Gastrocnemius medialis (tissue), 4 donors: ENCODE results near the gene GALNT17. TPM values are rescaled to one million over a fixed set of nuclear protein-coding genes. Genes with fewer than 3 reads are reported as not detected.

Experiments used
- ATAC-seq, 2 donors: fragments of 150-250 bp; one replicate each; pipeline ENCODE4 v1.9.1; 2016
- DNase-seq, 2 donors: peaks; one replicate each; pipeline ENCODE4 v3.0.0-alpha.2; 2019
- H3K27ac ChIP-seq, 4 donors: fragments of 200-600 bp; sonication (generic); 1 replicate in 1 of 4; 2 replicates in 3 of 4; pipeline ENCODE4 v1.5.1; 2016 to 2018; ENCODE audit warnings: mild to moderate bottlenecking in 2 of 4, moderate library complexity in 1 of 4
- H3K27me3 ChIP-seq, 3 donors: fragments of 200-600 bp; sonication (generic) in 2 of 3; 1 replicate in 1 of 3; 2 replicates in 2 of 3; pipeline versions ENCODE4 v1.5.1 to v1.6.0; 2016 to 2019; ENCODE audit warnings: mild to moderate bottlenecking in 1 of 3, moderate library complexity in 1 of 3
- H3K36me3 ChIP-seq, 2 donors: fragments of 200-600 bp; sonication (generic) in 1 of 2; one replicate each; pipeline ENCODE4 v1.5.1; 2017 to 2018
- H3K4me1 ChIP-seq, 2 donors: fragments of 200-600 bp; sonication (generic) in 1 of 2; one replicate each; pipeline ENCODE4 v1.5.1; 2016 to 2017; ENCODE audit warnings: mild to moderate bottlenecking in 2 of 2
- H3K4me3 ChIP-seq, 4 donors: fragments of 200-600 bp; sonication (generic) in 3 of 4; 1 replicate in 1 of 4; 2 replicates in 3 of 4; pipeline ENCODE4 v1.5.1; 2016 to 2019; ENCODE audit warnings: mild to moderate bottlenecking in 2 of 4
- H3K9me3 ChIP-seq, 3 donors: fragments of 200-600 bp; sonication (generic) in 2 of 3; 1 replicate in 1 of 3; 2 replicates in 2 of 3; pipeline ENCODE4 v1.5.1; 2016 to 2019
- POLR2A ChIP-seq, 2 donors: fragments of 450-650 bp; IDR thresholded peaks; one replicate each; pipeline ENCODE4 v1.6.1; 2017; ENCODE audit warnings: antibody characterized with exemption in 2 of 2, mild to moderate bottlenecking in 2 of 2, moderate library complexity in 2 of 2
- in situ Hi-C, 4 donors: fragments of 200-750 bp; cut with MboI; loops; one replicate each; pipeline versions ENCODE4 v1.15.0 to v1.8.0; 2017; ENCODE audit warnings: low sequenced_read_pairs in 4 of 4
- intact Hi-C: fragments of 100-400 bp; cut with DNase I; formaldehyde crosslinking; loops from one replicate; pipeline ENCODE4 v1.15.1; 2023; ENCODE audit warnings: low total_unique reads
- total RNA-seq, 4 donors: library from RNA; depleted of rRNA; stranded (reverse); fragments of >200 nt; gene quantifications; one replicate each; pipeline versions ENCODE4 v1.1.0 to v1.2.3, GENCODE V29; 2016
- TF ChIP-seq, protein P1 (sequence below), 5 experiments: fragments of 450-650 bp in 3 of 5; fragments of 200-600 bp in 2 of 5; sonication (generic) in 2 of 5; IDR thresholded peaks in 4 of 5; conservative IDR thresholded peaks in 1 of 5; 1 replicate in 4 of 5; 2 replicates in 1 of 5; pipeline ENCODE4 v1.5.1; 2016 to 2019; ENCODE audit warnings: antibody characterized with exemption in 5 of 5, mild to moderate bottlenecking in 3 of 5, moderate library complexity in 3 of 5

Gene GALNT17
- total RNA-seq, 4 donors from 2014 or later: 1.9 to 13.0 (median 12.3) TPM

DNA sequence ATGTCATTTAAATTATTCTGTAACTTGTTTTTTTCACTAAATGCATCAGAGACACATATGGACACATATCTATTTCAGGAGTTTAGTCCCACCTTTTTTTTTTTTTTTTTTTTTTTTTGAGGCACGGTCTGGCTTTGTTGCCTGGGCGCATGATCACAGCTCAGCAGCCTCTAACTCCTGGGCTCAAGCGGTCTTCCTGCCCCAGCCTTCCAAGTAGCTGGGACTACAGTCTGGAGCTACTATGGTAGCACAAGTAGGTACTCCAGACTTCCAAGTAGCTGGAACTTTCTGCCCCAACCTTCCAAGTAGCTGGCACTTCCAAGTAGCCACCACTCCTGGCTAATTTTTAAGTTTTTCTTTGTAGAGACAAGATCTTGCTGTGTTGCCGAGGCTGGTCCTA is 407.7 kb downstream of the GALNT17 start:
- DNase-seq (no peak), ATAC-seq (no peak)
- H3K27ac ChIP-seq: no peak overlapping the region
- H3K27me3 ChIP-seq: no peaks in the 10 kb centered on the region
- TF ChIP-seq POLR2A (IDR thresholded peaks at IDR 0.05): no peak
- TF ChIP-seq, protein P1, sequence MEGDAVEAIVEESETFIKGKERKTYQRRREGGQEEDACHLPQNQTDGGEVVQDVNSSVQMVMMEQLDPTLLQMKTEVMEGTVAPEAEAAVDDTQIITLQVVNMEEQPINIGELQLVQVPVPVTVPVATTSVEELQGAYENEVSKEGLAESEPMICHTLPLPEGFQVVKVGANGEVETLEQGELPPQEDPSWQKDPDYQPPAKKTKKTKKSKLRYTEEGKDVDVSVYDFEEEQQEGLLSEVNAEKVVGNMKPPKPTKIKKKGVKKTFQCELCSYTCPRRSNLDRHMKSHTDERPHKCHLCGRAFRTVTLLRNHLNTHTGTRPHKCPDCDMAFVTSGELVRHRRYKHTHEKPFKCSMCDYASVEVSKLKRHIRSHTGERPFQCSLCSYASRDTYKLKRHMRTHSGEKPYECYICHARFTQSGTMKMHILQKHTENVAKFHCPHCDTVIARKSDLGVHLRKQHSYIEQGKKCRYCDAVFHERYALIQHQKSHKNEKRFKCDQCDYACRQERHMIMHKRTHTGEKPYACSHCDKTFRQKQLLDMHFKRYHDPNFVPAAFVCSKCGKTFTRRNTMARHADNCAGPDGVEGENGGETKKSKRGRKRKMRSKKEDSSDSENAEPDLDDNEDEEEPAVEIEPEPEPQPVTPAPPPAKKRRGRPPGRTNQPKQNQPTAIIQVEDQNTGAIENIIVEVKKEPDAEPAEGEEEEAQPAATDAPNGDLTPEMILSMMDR (IDR thresholded peaks at IDR 0.05 in 4 of 5, conservative IDR thresholded peaks at IDR 0.05 in 1 of 5): no peak
- H3K36me3 ChIP-seq: no peaks in the 10 kb centered on the region
- intact Hi-C loops (no loop called here), in situ Hi-C loops (no loop called here)
- no peaks in the 10 kb centered on the region for H3K4me1 ChIP-seq
- H3K9me3 ChIP-seq: no peaks in the 10 kb centered on the region
- no peak overlapping the region for H3K4me3 ChIP-seq

DNA sequence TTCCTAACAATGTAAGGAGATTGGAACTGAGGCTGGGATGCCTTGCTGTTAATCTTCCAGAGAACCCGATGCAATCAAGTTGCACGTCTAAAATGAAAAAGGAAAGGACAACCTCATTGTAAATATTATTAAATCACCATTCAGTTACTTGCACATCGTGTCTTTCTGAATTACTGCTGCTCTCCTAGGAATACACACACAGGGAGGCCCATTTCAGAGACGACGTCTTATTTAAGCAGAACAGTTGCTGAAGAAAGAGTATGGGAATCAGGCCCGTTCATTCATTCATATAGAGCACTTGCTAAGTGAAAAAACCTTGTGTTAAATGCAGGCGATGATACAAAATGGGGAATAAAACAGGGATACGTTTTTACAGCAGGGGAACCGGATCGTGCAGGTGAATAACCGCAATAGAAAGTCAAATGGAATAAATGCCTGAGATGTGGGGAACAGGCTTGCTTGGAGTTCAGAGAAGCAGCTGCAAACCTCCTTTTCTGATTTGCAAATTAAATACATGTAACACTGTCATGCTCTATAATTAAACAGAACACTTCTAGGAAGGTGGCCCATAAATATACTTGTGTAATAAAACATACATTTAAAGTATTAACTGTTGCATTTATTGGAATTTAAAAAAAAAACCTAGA is 409.9 kb downstream of the GALNT17 start:
- Histone ChIP-seq H3K27ac (no peak overlapping the region), H3K27me3 (no peaks in the 10 kb centered on the region), H3K36me3 (no peaks in the 10 kb centered on the region), H3K4me1 (no peaks in the 10 kb centered on the region), H3K9me3 (no peaks in the 10 kb centered on the region), H3K4me3 (no peak overlapping the region)
- no peak for TF ChIP-seq POLR2A (IDR thresholded peaks at IDR 0.05)
- TF ChIP-seq, protein P1 (IDR thresholded peaks at IDR 0.05 in 4 of 5, conservative IDR thresholded peaks at IDR 0.05 in 1 of 5): no peak
- in situ Hi-C loops (no loop called here), intact Hi-C loops (no loop called here)
- DNase-seq (no peak), ATAC-seq (no peak)

DNA sequence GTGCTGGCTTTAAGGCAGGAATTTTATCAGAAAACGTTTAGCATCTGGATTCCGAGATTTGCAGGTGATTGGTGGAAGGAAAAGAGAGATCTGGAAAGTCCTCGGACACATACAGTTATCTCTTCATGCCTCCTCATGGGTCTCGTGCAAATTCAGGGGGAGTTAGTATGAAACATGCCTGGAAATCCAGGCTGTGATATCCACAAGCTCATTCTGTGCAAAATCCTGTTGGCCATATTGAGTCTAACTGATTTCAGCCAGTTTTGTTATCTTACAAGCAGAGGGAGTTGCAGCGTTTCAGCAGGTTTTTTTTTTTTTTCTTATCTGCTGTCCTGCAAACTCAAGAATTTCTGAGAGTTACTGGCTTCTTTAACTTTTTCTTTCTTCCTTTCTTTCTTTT is 411.5 kb downstream of the GALNT17 start:
- TF ChIP-seq POLR2A (IDR thresholded peaks at IDR 0.05): no peak
- TF ChIP-seq, protein P1 (IDR thresholded peaks at IDR 0.05 in 4 of 5, conservative IDR thresholded peaks at IDR 0.05 in 1 of 5): no peak
- intact Hi-C loops (no loop called here), in situ Hi-C loops (no loop called here)
- no peaks in the 10 kb centered on the region for H3K9me3 ChIP-seq
- H3K4me3 ChIP-seq: no peak overlapping the region
- H3K36me3 ChIP-seq: no peaks in the 10 kb centered on the region
- no peak for DNase-seq
- no peaks in the 10 kb centered on the region for H3K4me1 ChIP-seq
- no peak for ATAC-seq
- H3K27me3 ChIP-seq: no peaks in the 10 kb centered on the region
- H3K27ac ChIP-seq: no peak overlapping the region

DNA sequence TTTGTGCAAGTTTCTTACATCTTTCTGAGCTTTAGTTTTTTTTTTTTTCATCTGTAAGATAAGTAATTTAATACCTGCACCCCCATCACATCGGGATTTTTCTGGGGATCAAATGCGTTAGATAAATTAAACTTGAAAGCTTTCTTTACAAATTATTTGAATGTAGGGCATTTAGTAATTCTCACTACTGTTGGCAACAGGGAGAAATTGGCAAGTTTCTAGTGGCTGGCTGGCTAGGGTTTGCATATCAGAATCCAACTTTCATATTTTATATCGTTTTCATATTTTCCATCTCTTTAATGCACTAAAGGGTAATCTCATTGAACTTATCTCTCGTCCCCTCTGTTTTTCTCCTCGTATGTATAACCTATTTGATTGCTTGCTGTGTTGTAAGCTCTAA is 412.9 kb downstream of the GALNT17 start:
- no peak overlapping the region for H3K4me3 ChIP-seq
- no peaks in the 10 kb centered on the region for H3K27me3 ChIP-seq
- no peaks in the 10 kb centered on the region for H3K36me3 ChIP-seq
- in situ Hi-C loops: no loop called here
- intact Hi-C loops: no loop called here
- TF ChIP-seq POLR2A (IDR thresholded peaks at IDR 0.05): no peak
- TF ChIP-seq, protein P1 (IDR thresholded peaks at IDR 0.05 in 4 of 5, conservative IDR thresholded peaks at IDR 0.05 in 1 of 5): no peak
- no peak for ATAC-seq
- no peak for DNase-seq
- no peaks in the 10 kb centered on the region for H3K4me1 ChIP-seq
- no peak overlapping the region for H3K27ac ChIP-seq
- no peaks in the 10 kb centered on the region for H3K9me3 ChIP-seq

DNA sequence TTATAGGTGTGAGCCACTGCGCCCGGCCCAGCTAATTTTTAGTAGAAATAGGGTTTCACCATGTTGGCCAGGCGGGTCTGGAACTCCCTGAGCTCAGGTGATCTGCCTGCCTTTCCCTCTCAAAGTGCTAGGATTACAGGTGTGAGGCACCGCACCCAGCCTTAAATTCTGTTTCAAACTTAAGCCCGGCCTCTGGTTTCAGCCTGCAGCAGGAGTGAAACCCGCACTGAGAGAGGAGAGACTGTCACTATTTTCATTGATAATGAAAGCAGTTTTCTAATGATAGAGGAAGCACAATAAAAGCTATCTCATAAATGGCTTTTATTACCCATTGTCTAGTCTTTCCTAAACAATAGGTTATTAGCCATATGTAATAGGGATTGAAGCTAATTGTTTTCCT is 415.5 kb downstream of the GALNT17 start:
- intact Hi-C loops (no loop called here), in situ Hi-C loops (no loop called here)
- TF ChIP-seq, protein P1 (IDR thresholded peaks at IDR 0.05 in 4 of 5, conservative IDR thresholded peaks at IDR 0.05 in 1 of 5): no peak
- no peak for TF ChIP-seq POLR2A (IDR thresholded peaks at IDR 0.05)
- Histone ChIP-seq H3K4me1 (no peaks in the 10 kb centered on the region), H3K36me3 (no peaks in the 10 kb centered on the region), H3K27ac (no peak overlapping the region), H3K4me3 (no peak overlapping the region), H3K27me3 (no peaks in the 10 kb centered on the region), H3K9me3 (no peaks in the 10 kb centered on the region)
- DNase-seq (no peak), ATAC-seq (no peak)
